HG02623 (cell line): ENCODE results near the gene GYG2.
"Not testable (repeated sequence)": the region's sequence is repeated elsewhere in the genome, so short reads cannot be mapped to it uniquely, and the experiment has no call there.

Experiments
- ATAC-seq: cut with Tn5 transposase; IDR thresholded peaks from one replicate; pipeline ENCODE4 v1.9.1; 2021; ENCODE audit warnings: moderate library complexity; ENCODE audit not compliant: unreplicated experiment

GYG2 gene

GRCh38 chrX:2898846-2899512, 70.2 kb downstream of the GYG2 start:
- no peak for ATAC-seq

- no peak for ATAC-seq
Observed at GRCh38 chrX:2901367-2902036, 72.8 kb downstream of the GYG2 start.

- no peak for ATAC-seq
Observed at GRCh38 chrX:2902841-2903240, 74.1 kb downstream of the GYG2 start.

- ATAC-seq, result no peak
Observed at GRCh38 chrX:2903366-2903765, 74.6 kb downstream of the GYG2 start.

- ATAC-seq, result no peak
Observed at GRCh38 chrX:2907295-2907694, 78.6 kb downstream of the GYG2 start.

GRCh38 chrX:2908125-2908685, 79.5 kb downstream of the GYG2 start:
- no peak for ATAC-seq

GRCh38 chrX:2910109-2910508, 81.4 kb downstream of the GYG2 start:
- ATAC-seq, result no peak

GRCh38 chrX:2913118-2913517, 84.4 kb downstream of the GYG2 start:
- no peak for ATAC-seq

- ATAC-seq, result no peak
Observed at GRCh38 chrX:2917767-2918166, 89.0 kb downstream of the GYG2 start.

- no peak for ATAC-seq
Observed at GRCh38 chrX:2921193-2921592, 92.5 kb downstream of the GYG2 start.

GRCh38 chrX:2921750-2922149, 93.0 kb downstream of the GYG2 start:
- no peak for ATAC-seq

GRCh38 chrX:2924151-2924550, 95.4 kb downstream of the GYG2 start:
- ATAC-seq, result no peak

- ATAC-seq, result not testable (repeated sequence)
Observed at GRCh38 chrX:2926255-2926654, 97.5 kb downstream of the GYG2 start.

GRCh38 chrX:2926664-2927275, 98.0 kb downstream of the GYG2 start:
- ATAC-seq, result no peak

- no peak for ATAC-seq
Observed at GRCh38 chrX:2928191-2928582, 99.5 kb downstream of the GYG2 start.

- ATAC-seq, result peak; percentile 85
Observed at GRCh38 chrX:2928583-2929434, 100.1 kb downstream of the GYG2 start, which contains the start of gene ARSD. TSS of gene ARSD (minus strand) at chrX:2929339. CDS start at chrX:2929275, 64 bp downstream.

- no peak for ATAC-seq
Observed at GRCh38 chrX:2931155-2931554, 102.4 kb downstream of the GYG2 start.

GRCh38 chrX:2931612-2932011, 102.9 kb downstream of the GYG2 start:
- no peak for ATAC-seq
